Coronary artery (tissue), 2 donors: ENCODE measurements around the gene PSMC5.
"Not testable (repeated sequence)": the region's sequence is repeated elsewhere in the genome, so short reads cannot be mapped to it uniquely, and the experiment has no call there.

Experiments
- DNase-seq: peaks from one replicate; pipeline ENCODE4 v3.0.0-alpha.2; 2017; ENCODE audit warnings: low spot score
- H3K27ac ChIP-seq, 2 donors: fragments of 200-600 bp; sonication (generic); one replicate each; pipeline ENCODE4 v1.5.1; 2016 to 2019
- H3K4me3 ChIP-seq: fragments of 200-600 bp; sonication (generic); 2 replicates; pipeline ENCODE4 v1.5.1; 2016; ENCODE audit warnings: mild to moderate bottlenecking, moderate library complexity
- TF ChIP-seq, protein P1 (sequence below): fragments of 200-600 bp; sonication (generic); IDR thresholded peaks from one replicate; pipeline ENCODE4 v1.5.1; 2019; ENCODE audit warnings: antibody characterized with exemption

Gene PSMC5

DNA sequence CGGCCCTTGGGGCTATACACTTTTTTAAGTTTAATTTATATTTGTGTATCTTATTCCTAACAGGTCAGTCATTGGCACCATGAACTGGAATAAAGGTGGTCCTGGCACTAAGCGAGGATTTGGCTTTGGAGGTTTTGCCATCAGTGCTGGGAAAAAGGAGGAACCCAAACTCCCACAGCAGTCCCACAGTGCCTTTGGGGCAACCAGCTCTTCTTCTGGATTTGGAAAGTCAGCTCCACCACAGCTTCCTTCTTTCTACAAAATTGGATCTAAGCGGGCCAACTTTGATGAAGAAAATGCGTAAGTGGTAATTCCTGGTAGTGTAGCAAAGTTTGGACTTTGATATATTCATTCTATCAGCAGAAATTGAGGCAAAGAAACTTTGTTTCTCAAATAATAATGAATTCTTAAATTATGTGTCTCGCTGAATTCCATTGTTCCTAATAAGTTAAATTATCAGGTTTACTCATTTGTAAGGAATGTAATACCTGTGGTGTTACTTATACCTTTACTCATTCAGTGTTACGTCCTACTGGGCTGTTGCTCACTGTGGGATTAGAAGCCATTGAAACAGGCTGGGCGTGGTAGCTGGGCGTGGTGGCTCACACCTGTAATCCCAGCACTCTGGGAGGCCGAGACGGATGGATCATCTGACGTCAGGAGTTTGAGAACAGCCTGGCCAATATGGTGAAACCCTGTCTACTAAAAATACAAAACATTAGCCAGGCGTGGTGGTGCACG is 40.1 kb upstream of the PSMC5 start:
- no peak for DNase-seq
- Histone ChIP-seq H3K4me3 (no peak overlapping the region), H3K27ac (no peak overlapping the region)
- TF ChIP-seq, protein P1, sequence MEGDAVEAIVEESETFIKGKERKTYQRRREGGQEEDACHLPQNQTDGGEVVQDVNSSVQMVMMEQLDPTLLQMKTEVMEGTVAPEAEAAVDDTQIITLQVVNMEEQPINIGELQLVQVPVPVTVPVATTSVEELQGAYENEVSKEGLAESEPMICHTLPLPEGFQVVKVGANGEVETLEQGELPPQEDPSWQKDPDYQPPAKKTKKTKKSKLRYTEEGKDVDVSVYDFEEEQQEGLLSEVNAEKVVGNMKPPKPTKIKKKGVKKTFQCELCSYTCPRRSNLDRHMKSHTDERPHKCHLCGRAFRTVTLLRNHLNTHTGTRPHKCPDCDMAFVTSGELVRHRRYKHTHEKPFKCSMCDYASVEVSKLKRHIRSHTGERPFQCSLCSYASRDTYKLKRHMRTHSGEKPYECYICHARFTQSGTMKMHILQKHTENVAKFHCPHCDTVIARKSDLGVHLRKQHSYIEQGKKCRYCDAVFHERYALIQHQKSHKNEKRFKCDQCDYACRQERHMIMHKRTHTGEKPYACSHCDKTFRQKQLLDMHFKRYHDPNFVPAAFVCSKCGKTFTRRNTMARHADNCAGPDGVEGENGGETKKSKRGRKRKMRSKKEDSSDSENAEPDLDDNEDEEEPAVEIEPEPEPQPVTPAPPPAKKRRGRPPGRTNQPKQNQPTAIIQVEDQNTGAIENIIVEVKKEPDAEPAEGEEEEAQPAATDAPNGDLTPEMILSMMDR = no peak

DNA sequence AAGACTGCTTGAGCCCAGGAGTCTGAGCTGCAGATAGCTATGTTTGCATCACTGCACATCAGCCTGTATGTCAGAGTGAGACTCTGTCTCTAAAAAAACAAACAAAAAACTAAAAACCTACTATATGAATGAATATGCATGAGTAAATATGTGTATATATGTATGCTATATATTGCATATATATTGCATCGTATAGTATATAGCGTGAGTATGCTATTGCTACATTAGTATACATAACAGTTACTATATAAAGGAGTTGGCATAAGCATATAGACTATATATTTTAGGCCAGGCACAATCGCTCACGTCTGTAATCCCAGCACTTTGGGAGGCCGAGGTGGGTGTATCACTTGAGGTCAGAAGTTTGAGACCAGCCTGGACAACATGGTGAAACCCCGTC is 37.2 kb upstream of the PSMC5 start:
- TF ChIP-seq, protein P1 = no peak
- no peak overlapping the region for H3K4me3 ChIP-seq
- no peak for DNase-seq
- no peak overlapping the region for H3K27ac ChIP-seq

- Histone ChIP-seq H3K27ac (no peak overlapping the region), H3K4me3 (no peak overlapping the region)
- DNase-seq = no peak
- TF ChIP-seq, protein P1 = no peak
These were observed 35.0 kb upstream of the PSMC5 start for GRCh38 chr17:63792055-63792729.

- H3K4me3 ChIP-seq, DNase-seq, H3K27ac ChIP-seq: not testable (repeated sequence)
These were observed 30.9 kb upstream of the PSMC5 start for GRCh38 chr17:63796375-63796774.

GRCh38 chr17:63798572-63799106 is 28.6 kb upstream of the PSMC5 start:
- H3K27ac ChIP-seq = no peak overlapping the region
- no peak overlapping the region for H3K4me3 ChIP-seq
- TF ChIP-seq, protein P1 = no peak
- DNase-seq = no peak

DNA sequence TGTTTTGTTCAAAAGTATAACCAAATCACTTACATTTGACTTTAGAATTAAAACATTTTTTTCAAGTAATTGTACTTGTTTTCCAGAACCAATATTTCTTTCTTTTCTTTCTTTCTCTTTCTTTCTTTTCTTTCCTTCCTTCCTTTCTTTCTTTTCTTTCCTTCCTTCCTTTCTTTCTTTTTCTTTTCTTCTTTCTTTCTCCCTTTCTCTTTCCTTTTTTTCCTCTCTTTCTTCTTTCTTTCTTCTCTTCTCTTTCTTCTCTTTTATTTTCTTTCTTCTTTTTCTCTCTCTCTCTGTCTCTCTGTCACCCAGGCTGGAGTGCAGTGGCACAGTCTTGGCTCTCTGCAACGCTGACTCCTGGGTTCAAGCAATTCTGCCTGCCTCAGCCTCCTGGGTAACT is 26.4 kb upstream of the PSMC5 start:
- H3K4me3 ChIP-seq = no peak overlapping the region
- TF ChIP-seq, protein P1 = no peak
- DNase-seq = no peak
- no peak overlapping the region for H3K27ac ChIP-seq

DNA sequence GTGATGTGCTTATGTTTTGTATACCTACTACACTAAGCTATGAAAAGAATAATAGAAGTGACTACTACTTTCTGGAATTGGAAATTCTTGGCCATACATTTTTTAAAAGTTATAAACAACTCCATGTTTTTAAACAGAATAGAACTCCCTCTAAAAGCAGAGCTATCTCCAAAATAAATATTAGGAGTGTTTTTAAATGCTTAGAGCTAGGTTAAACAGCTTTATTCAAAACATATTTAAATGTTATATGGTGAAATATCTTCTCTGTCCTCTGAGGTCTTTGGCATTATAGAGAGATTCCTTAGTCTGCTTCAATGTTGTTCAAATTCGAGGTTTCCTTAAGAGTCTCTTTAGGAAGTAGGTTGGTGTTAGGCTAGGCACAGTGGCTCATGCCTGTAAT is 22.9 kb upstream of the PSMC5 start:
- no peak for DNase-seq
- Histone ChIP-seq H3K27ac (no peak overlapping the region), H3K4me3 (no peak overlapping the region)
- TF ChIP-seq, protein P1 = no peak
